ENCODE data around the gene SAMD15. TPM values are rescaled to one million over a fixed set of nuclear protein-coding genes. Genes with fewer than 3 reads are reported as not detected.

The SAMD15 gene
- total RNA-seq, 1 experiment from 2014 or later: 0.42 TPM

DNA sequence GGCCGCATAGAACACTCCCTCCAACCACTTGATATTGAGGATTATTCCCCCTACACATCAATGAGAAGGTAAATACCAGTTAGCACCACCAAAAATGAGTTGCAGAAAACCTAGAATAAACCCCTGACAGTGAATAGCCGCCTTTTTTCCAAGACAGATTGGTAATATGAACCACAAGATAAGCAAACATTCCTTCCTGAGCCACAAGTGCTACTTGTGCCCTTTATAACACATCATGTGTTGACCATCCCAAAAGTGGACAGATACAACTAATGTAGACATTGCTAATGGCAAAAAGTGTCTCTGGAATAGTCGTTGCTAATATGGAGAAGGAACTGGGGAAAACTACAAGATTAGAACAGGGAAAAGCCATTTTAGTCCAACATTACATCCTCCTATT, 28.9 kb downstream of the SAMD15 start (continued):
- TF ChIP-seq, protein P1, sequence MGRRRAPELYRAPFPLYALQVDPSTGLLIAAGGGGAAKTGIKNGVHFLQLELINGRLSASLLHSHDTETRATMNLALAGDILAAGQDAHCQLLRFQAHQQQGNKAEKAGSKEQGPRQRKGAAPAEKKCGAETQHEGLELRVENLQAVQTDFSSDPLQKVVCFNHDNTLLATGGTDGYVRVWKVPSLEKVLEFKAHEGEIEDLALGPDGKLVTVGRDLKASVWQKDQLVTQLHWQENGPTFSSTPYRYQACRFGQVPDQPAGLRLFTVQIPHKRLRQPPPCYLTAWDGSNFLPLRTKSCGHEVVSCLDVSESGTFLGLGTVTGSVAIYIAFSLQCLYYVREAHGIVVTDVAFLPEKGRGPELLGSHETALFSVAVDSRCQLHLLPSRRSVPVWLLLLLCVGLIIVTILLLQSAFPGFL (CRISPR knock-in tag; IDR thresholded peaks at IDR 0.05; ENCODE audit: borderline replicate concordance): no peak
- TF ChIP-seq, protein P2, sequence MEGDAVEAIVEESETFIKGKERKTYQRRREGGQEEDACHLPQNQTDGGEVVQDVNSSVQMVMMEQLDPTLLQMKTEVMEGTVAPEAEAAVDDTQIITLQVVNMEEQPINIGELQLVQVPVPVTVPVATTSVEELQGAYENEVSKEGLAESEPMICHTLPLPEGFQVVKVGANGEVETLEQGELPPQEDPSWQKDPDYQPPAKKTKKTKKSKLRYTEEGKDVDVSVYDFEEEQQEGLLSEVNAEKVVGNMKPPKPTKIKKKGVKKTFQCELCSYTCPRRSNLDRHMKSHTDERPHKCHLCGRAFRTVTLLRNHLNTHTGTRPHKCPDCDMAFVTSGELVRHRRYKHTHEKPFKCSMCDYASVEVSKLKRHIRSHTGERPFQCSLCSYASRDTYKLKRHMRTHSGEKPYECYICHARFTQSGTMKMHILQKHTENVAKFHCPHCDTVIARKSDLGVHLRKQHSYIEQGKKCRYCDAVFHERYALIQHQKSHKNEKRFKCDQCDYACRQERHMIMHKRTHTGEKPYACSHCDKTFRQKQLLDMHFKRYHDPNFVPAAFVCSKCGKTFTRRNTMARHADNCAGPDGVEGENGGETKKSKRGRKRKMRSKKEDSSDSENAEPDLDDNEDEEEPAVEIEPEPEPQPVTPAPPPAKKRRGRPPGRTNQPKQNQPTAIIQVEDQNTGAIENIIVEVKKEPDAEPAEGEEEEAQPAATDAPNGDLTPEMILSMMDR (IDR thresholded peaks at IDR 0.05): no peak

DNA sequence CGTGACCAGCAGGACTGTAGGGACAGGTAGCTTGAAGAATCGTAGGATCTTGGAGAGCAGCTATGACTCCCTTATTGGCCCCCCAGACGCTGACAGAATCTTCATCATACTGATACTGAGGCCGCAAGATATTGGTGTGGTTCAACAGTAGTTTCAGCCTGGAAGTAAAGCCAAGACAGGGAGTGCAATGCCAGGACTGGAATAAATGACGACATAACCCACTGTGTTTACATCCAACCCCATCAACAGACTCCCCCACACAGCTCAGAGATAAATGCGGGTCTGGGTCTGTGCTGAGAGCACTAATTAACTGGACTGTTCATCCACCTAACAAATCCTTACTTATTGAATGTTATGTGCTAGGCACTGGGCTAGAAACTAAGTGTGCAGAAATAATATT, 29.5 kb downstream of the SAMD15 start:
- Mint-ChIP-seq H3K4me3 (no peak overlapping the region), H3K4me1 (no peaks in the 10 kb centered on the region), H3K36me3 (no peaks in the 10 kb centered on the region), H3K27me3 (ENCODE audit: low read depth) (no peaks in the 10 kb centered on the region), H3K27ac (no peak overlapping the region), H3K9me3 (no peaks in the 10 kb centered on the region)
- POLR2A ChIA-PET: no interaction called here
- ATAC-seq (no peak), DNase-seq (ENCODE audit: low spot score) (no peak)
- CTCF ChIA-PET: interaction anchor here (1.8 kb wide), 1 partner anchor 90 kb away, joined by 6 read pairs; no protein-coding TSS in a partner anchor
- TF ChIP-seq NR2C2 (CRISPR knock-in tag; IDR thresholded peaks at IDR 0.05) (no peak), CREM (CRISPR knock-in tag; IDR thresholded peaks at IDR 0.05) (no peak), TEAD1 (CRISPR knock-in tag; IDR thresholded peaks at IDR 0.05) (no peak), ZNF423 (CRISPR knock-in tag; IDR thresholded peaks at IDR 0.05) (no peak), RELA (CRISPR knock-in tag; IDR thresholded peaks at IDR 0.05; ENCODE audit: borderline replicate concordance) (no peak), HMGA2 (CRISPR knock-in tag; IDR thresholded peaks at IDR 0.05) (no peak), FOXJ3 (CRISPR knock-in tag; IDR thresholded peaks at IDR 0.05; ENCODE audit: borderline replicate concordance) (no peak), ZNF232 (CRISPR knock-in tag; IDR thresholded peaks at IDR 0.05) (no peak), OVOL2 (CRISPR knock-in tag; IDR thresholded peaks at IDR 0.05; ENCODE audit: borderline replicate concordance) (no peak), EMX1 (CRISPR knock-in tag; IDR thresholded peaks at IDR 0.05) (no peak), CREB1 (CRISPR knock-in tag; IDR thresholded peaks at IDR 0.05) (no peak), TEAD4 (CRISPR knock-in tag; IDR thresholded peaks at IDR 0.05) (no peak), GABPB1 (CRISPR knock-in tag; IDR thresholded peaks at IDR 0.05) (no peak), NR3C1 (CRISPR knock-in tag; conservative IDR thresholded peaks at IDR 0.05; ENCODE audit: low read depth) (no peak), ZNF219 (CRISPR knock-in tag; IDR thresholded peaks at IDR 0.05; ENCODE audit: borderline replicate concordance) (no peak)
- TF ChIP-seq, protein P3, sequence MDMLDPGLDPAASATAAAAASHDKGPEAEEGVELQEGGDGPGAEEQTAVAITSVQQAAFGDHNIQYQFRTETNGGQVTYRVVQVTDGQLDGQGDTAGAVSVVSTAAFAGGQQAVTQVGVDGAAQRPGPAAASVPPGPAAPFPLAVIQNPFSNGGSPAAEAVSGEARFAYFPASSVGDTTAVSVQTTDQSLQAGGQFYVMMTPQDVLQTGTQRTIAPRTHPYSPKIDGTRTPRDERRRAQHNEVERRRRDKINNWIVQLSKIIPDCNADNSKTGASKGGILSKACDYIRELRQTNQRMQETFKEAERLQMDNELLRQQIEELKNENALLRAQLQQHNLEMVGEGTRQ (CRISPR knock-in tag; IDR thresholded peaks at IDR 0.05): no peak
- TF ChIP-seq, protein P4, sequence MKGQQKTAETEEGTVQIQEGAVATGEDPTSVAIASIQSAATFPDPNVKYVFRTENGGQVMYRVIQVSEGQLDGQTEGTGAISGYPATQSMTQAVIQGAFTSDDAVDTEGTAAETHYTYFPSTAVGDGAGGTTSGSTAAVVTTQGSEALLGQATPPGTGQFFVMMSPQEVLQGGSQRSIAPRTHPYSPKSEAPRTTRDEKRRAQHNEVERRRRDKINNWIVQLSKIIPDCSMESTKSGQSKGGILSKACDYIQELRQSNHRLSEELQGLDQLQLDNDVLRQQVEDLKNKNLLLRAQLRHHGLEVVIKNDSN (CRISPR knock-in tag; IDR thresholded peaks at IDR 0.05): no peak
- TF ChIP-seq, protein P5, sequence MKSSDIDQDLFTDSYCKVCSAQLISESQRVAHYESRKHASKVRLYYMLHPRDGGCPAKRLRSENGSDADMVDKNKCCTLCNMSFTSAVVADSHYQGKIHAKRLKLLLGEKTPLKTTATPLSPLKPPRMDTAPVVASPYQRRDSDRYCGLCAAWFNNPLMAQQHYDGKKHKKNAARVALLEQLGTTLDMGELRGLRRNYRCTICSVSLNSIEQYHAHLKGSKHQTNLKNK (CRISPR knock-in tag; IDR thresholded peaks at IDR 0.05): no peak
- TF ChIP-seq, protein P6, sequence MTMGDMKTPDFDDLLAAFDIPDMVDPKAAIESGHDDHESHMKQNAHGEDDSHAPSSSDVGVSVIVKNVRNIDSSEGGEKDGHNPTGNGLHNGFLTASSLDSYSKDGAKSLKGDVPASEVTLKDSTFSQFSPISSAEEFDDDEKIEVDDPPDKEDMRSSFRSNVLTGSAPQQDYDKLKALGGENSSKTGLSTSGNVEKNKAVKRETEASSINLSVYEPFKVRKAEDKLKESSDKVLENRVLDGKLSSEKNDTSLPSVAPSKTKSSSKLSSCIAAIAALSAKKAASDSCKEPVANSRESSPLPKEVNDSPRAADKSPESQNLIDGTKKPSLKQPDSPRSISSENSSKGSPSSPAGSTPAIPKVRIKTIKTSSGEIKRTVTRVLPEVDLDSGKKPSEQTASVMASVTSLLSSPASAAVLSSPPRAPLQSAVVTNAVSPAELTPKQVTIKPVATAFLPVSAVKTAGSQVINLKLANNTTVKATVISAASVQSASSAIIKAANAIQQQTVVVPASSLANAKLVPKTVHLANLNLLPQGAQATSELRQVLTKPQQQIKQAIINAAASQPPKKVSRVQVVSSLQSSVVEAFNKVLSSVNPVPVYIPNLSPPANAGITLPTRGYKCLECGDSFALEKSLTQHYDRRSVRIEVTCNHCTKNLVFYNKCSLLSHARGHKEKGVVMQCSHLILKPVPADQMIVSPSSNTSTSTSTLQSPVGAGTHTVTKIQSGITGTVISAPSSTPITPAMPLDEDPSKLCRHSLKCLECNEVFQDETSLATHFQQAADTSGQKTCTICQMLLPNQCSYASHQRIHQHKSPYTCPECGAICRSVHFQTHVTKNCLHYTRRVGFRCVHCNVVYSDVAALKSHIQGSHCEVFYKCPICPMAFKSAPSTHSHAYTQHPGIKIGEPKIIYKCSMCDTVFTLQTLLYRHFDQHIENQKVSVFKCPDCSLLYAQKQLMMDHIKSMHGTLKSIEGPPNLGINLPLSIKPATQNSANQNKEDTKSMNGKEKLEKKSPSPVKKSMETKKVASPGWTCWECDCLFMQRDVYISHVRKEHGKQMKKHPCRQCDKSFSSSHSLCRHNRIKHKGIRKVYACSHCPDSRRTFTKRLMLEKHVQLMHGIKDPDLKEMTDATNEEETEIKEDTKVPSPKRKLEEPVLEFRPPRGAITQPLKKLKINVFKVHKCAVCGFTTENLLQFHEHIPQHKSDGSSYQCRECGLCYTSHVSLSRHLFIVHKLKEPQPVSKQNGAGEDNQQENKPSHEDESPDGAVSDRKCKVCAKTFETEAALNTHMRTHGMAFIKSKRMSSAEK (CRISPR knock-in tag; IDR thresholded peaks at IDR 0.05; ENCODE audit: borderline replicate concordance): no peak

All from WTC11 (cell line).